GM12891 (cell line): Measurements from ENCODE around the gene THEM5.

Source experiments
- POLR2A ChIP-seq: IDR thresholded peaks from 2 replicates; pipeline ENCODE4 v1.6.1; 2011; ENCODE audit warnings: low read depth, low read length, control low read depth
- POLR2AphosphoS5 ChIP-seq: IDR thresholded peaks from 2 replicates; pipeline ENCODE4 v1.6.1; 2011; ENCODE audit warnings: low read depth, low read length, control low read depth
- SPI1 ChIP-seq: IDR thresholded peaks from 2 replicates; pipeline ENCODE4 v1.6.1; 2011; ENCODE audit warnings: low read depth, low read length, control low read depth
- TAF1 ChIP-seq: IDR thresholded peaks from 2 replicates; pipeline ENCODE4 v1.6.1; 2011; ENCODE audit warnings: low read depth, low read length, control low read depth

DNA sequence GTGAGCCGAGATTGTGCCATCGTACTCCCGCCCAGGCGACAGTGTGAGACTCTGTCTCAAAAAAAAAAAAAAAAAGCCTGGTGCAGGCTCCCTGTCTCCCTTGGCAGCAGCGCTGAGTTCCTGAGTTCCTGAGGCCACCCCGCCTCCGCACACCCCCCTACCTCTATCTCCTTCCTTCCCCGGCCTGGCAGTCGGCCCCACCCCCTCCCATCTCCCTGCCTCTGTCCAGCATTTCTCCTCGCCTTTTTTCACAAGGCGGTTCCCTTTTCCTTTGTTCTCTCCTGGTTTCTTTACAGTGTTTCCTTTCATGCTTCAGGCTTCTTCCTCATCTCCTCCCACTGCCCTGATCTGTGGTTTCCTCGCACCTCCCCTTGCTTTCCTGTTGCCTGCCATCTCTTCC lies 24.6 kb downstream of the THEM5 start:
- no peak for TF ChIP-seq POLR2A
- no peak for TF ChIP-seq POLR2AphosphoS5
- no peak for TF ChIP-seq SPI1
- no peak for TF ChIP-seq TAF1
